ENCODE data around the gene SLC24A2. TPM values are rescaled to one million over a fixed set of nuclear protein-coding genes. Genes with fewer than 3 reads are reported as not detected.

SLC24A2 gene
- total RNA-seq, 1 experiment from 2014 or later, result not detected

- CTCF ChIA-PET, result no interaction called here
- Histone ChIP-seq H3K27ac (ENCODE audit: low read length) (no peak overlapping the region), H3K9me3 (ENCODE audit: control insufficient read depth, insufficient read depth, low read depth, low read length) (no peaks in the 10 kb centered on the region), H3K36me3 (ENCODE audit: control insufficient read depth, insufficient read depth, low read length) (no peaks in the 10 kb centered on the region), H3K4me3 (ENCODE audit: low read depth in 2 of 2, low read length in 2 of 2) (no peak overlapping the region), H3K4me1 (ENCODE audit: control insufficient read depth, insufficient read depth, low read length) (no peaks in the 10 kb centered on the region), H3K27me3 (ENCODE audit: control insufficient read depth, insufficient read depth, low read length) (no peaks in the 10 kb centered on the region)
- no peak for DNase-seq (ENCODE audit: low read depth, low spot score)
- no TSS peak for BruUV-seq (replicated peaks)
- TF ChIP-seq SIN3A (IDR thresholded peaks at IDR 0.05; ENCODE audit: borderline replicate concordance, insufficient read depth, low read depth, low read length) (no peak), CTCF (IDR thresholded peaks at IDR 0.05) (no peak), REST (IDR thresholded peaks at IDR 0.05; ENCODE audit: insufficient read depth in 1 of 2, low read depth in 2 of 2, low read length in 1 of 2) (no peak), POLR2AphosphoS5 (IDR thresholded peaks at IDR 0.05; ENCODE audit: low read depth, low read length) (no peak), TCF7L2 (IDR thresholded peaks at IDR 0.05; ENCODE audit: low read depth, low read length) (no peak)
- intact Hi-C loops (cut with micrococcal nuclease; ENCODE audit: unreplicated experiment) (no loop called here), in situ Hi-C loops (cut with HindIII; ENCODE audit: low pct_unique_long_range_greater_than_20kb, low sequenced_read_pairs) (no loop called here)
- no peak for ATAC-seq
- POLR2A ChIA-PET, result no interaction called here
Observed at GRCh38 chr9:19768798-19769197, 20.0 kb downstream of the SLC24A2 start.

GRCh38 chr9:19759066-19759465 lies 29.8 kb downstream of the SLC24A2 start:
- H3K36me3 ChIP-seq (ENCODE audit: control insufficient read depth, insufficient read depth, low read length), result no peaks in the 10 kb centered on the region
- H3K9me3 ChIP-seq (ENCODE audit: control insufficient read depth, insufficient read depth, low read depth, low read length), result no peaks in the 10 kb centered on the region
- ATAC-seq (no peak), DNase-seq (ENCODE audit: low read depth, low spot score) (no peak)
- in situ Hi-C loops (cut with HindIII; ENCODE audit: low pct_unique_long_range_greater_than_20kb, low sequenced_read_pairs) (no loop called here), intact Hi-C loops (cut with micrococcal nuclease; ENCODE audit: unreplicated experiment) (no loop called here)
- CTCF ChIA-PET, result no interaction called here
- H3K27ac ChIP-seq (ENCODE audit: low read length), result no peak overlapping the region
- TF ChIP-seq POLR2AphosphoS5 (IDR thresholded peaks at IDR 0.05; ENCODE audit: low read depth, low read length) (no peak), SIN3A (IDR thresholded peaks at IDR 0.05; ENCODE audit: borderline replicate concordance, insufficient read depth, low read depth, low read length) (no peak), TCF7L2 (IDR thresholded peaks at IDR 0.05; ENCODE audit: low read depth, low read length) (no peak), REST (IDR thresholded peaks at IDR 0.05; ENCODE audit: insufficient read depth in 1 of 2, low read depth in 2 of 2, low read length in 1 of 2) (no peak), CTCF (IDR thresholded peaks at IDR 0.05) (no peak)
- no peak overlapping the region for H3K4me3 ChIP-seq (ENCODE audit: low read depth in 2 of 2, low read length in 2 of 2)
- H3K27me3 ChIP-seq (ENCODE audit: control insufficient read depth, insufficient read depth, low read length), result no peaks in the 10 kb centered on the region
- BruUV-seq (replicated peaks), result no TSS peak
- POLR2A ChIA-PET, result no interaction called here
- H3K4me1 ChIP-seq (ENCODE audit: control insufficient read depth, insufficient read depth, low read length), result no peaks in the 10 kb centered on the region
